Endothelial cell of umbilical vein (primary cell): ENCODE results near the gene CIP2A. TPM values are rescaled to one million over a fixed set of nuclear protein-coding genes. Genes with fewer than 3 reads are reported as not detected.

Experiments used
- BruUV-seq: library from RNA; stranded (reverse); fragments of 400-500 nt; replicated peaks from 2 replicates; lab custom pipeline; 2021; lab: Mats Ljungman, UMichigan
- CTCF ChIA-PET: fragments of 300-600, 350-600 bp; sonication (Branson Sonifier 250); formaldehyde crosslinking; loops from one replicate; lab custom pipeline; 2021; ENCODE audit warnings: antibody characterized with exemption, inconsistent platforms; lab: Charles Lee
- POLR2A ChIA-PET: fragments of 300-600, 350-600 bp; sonication (Branson Sonifier 250); formaldehyde crosslinking; loops from one replicate; lab custom pipeline; 2021; ENCODE audit warnings: antibody characterized with exemption, inconsistent platforms; lab: Charles Lee
- DNase-seq: peaks from one replicate; pipeline ENCODE4 v3.0.0-alpha.2; 2011; ENCODE audit warnings: low read depth, low spot score
- FAIRE-seq: peaks from 2 replicates; lab custom pipeline; 2011; peaks lifted over from hg19 to GRCh38; lab: Jason Lieb, UNC
- H2AFZ ChIP-seq: 2 replicates; pipeline ENCODE4 v1.6.0; 2012; ENCODE audit warnings: low read depth, low read length, control low read depth, inconsistent platforms
- H3K27ac ChIP-seq: 2 replicates; pipeline ENCODE4 v1.5.1; 2011; ENCODE audit warnings: low read depth, mild to moderate bottlenecking, control low read depth, low read length, moderate library complexity; ENCODE audit not compliant: insufficient read depth
- H3K27me3 ChIP-seq, 2 experiments: 2 replicates each; pipeline versions ENCODE4 v1.6.0 to v1.6.1; 2011; ENCODE audit warnings: low read length in 2 of 2, mixed read lengths in 1 of 2; ENCODE audit not compliant: control insufficient read depth in 2 of 2, insufficient read depth in 2 of 2
- H3K36me3 ChIP-seq, 2 experiments: 2 replicates in 1 of 2; 3 replicates in 1 of 2; pipeline ENCODE4 v1.5.1; 2011; ENCODE audit warnings: low read length in 2 of 2, mild to moderate bottlenecking in 1 of 2, moderate library complexity in 1 of 2; ENCODE audit not compliant: control insufficient read depth in 2 of 2, insufficient read depth in 2 of 2; ENCODE audit errors: extremely low read depth in 1 of 2
- H3K4me1 ChIP-seq: 3 replicates; pipeline ENCODE4 v1.5.1; 2011; ENCODE audit warnings: mild to moderate bottlenecking, low read length; ENCODE audit not compliant: control insufficient read depth, insufficient read depth; ENCODE audit errors: extremely low read depth
- H3K4me2 ChIP-seq: 2 replicates; pipeline ENCODE4 v1.6.1; 2011; ENCODE audit warnings: low read length, control low read depth, mixed read lengths; ENCODE audit not compliant: insufficient read depth
- H3K4me3 ChIP-seq, 3 experiments: fragments of 200-600 bp in 1 of 3; sonication (generic), shearing (Covaris generic) in 1 of 3; replicated peaks in 1 of 3; 2 replicates each; pipeline ENCODE4 v1.5.1; 2011 to 2016; ENCODE audit warnings: control low read depth in 3 of 3, low read length in 3 of 3, mild to moderate bottlenecking in 2 of 3, inconsistent platforms in 1 of 3, low read depth in 1 of 3, moderate library complexity in 1 of 3; ENCODE audit not compliant: insufficient read depth in 1 of 3
- H3K79me2 ChIP-seq: 2 replicates; pipeline ENCODE4 v1.6.0; 2012; ENCODE audit warnings: low read length, inconsistent platforms; ENCODE audit not compliant: control insufficient read depth, insufficient read depth
- H3K9ac ChIP-seq: replicated peaks from 2 replicates; pipeline ENCODE3; 2011; ENCODE audit warnings: low read length, control low read depth; ENCODE audit not compliant: insufficient read depth; ENCODE audit errors: extremely low read depth
- H3K9me1 ChIP-seq: replicated peaks from 3 replicates; pipeline ENCODE4 v1.6.0; 2011; ENCODE audit warnings: mild to moderate bottlenecking, low read length; ENCODE audit not compliant: control insufficient read depth, insufficient read depth; ENCODE audit errors: extremely low read depth
- H3K9me3 ChIP-seq: replicated peaks from 2 replicates; pipeline ENCODE4 v1.5.1; 2012; ENCODE audit warnings: low read length, inconsistent platforms; ENCODE audit not compliant: control insufficient read depth, insufficient read depth
- H4K20me1 ChIP-seq: replicated peaks from 2 replicates; pipeline ENCODE3; 2011; ENCODE audit warnings: mild to moderate bottlenecking, low read length; ENCODE audit not compliant: control insufficient read depth, insufficient read depth; ENCODE audit errors: extremely low read depth
- CTCF ChIP-seq, 2 donors: IDR thresholded peaks; 1 replicate in 1 of 2; 2 replicates in 1 of 2; pipeline ENCODE4 v1.5.1; 2011; ENCODE audit warnings: low read length in 2 of 2, mild to moderate bottlenecking in 2 of 2, moderate library complexity in 2 of 2, control low read depth in 1 of 2, inconsistent platforms in 1 of 2, low read depth in 1 of 2; ENCODE audit not compliant: insufficient read depth in 1 of 2; ENCODE audit errors: extremely low read depth in 1 of 2
- EZH2 ChIP-seq: IDR thresholded peaks from 2 replicates; pipeline ENCODE4 v1.6.1; 2012; ENCODE audit warnings: borderline replicate concordance, low read depth, mild to moderate bottlenecking, moderate library complexity, low read length, inconsistent platforms; ENCODE audit not compliant: severe bottlenecking
- FOS ChIP-seq: IDR thresholded peaks from 2 replicates; pipeline ENCODE4 v1.6.1; 2011; ENCODE audit warnings: mild to moderate bottlenecking, low read length, moderate library complexity, borderline replicate concordance; ENCODE audit not compliant: insufficient read depth
- GATA2 ChIP-seq: IDR thresholded peaks from 2 replicates; pipeline ENCODE4 v1.7.0; 2011; ENCODE audit warnings: low read depth, mild to moderate bottlenecking, moderate library complexity, mixed read lengths, low read length; ENCODE audit not compliant: insufficient read length, insufficient read depth
- JUN ChIP-seq: IDR thresholded peaks from 2 replicates; pipeline ENCODE4 v1.6.1; 2011; ENCODE audit warnings: borderline replicate concordance, low read depth; ENCODE audit not compliant: insufficient read length, insufficient read depth
- MYC ChIP-seq: IDR thresholded peaks from one replicate; pipeline ENCODE4 v1.6.1; 2011; ENCODE audit warnings: mild to moderate bottlenecking, low read depth, low read length
- POLR2A ChIP-seq: IDR thresholded peaks from 2 replicates; pipeline ENCODE4 v1.6.1; 2012; ENCODE audit warnings: low read depth, mild to moderate bottlenecking, control low read depth, low read length
- POLR2AphosphoS5 ChIP-seq: IDR thresholded peaks from 2 replicates; pipeline ENCODE4 v1.6.1; 2012; ENCODE audit warnings: low read depth, mild to moderate bottlenecking, control low read depth, low read length, moderate library complexity; ENCODE audit not compliant: insufficient read depth
- dilution Hi-C: fragments of 300-500 bp; cut with MboI; formaldehyde crosslinking; loops from one replicate; pipeline ENCODE4 v1.15.0; 2019; ENCODE audit warnings: low sequenced_read_pairs; ENCODE audit not compliant: extremely low pct_ligation_motif_present
- intact Hi-C: fragments of 100-400 bp; cut with micrococcal nuclease; formaldehyde crosslinking; loops from one replicate; pipeline ENCODE4 v1.10.0; 2022
- polyA plus RNA-seq, 4 experiments: library from polyadenylated mRNA; depleted of rRNA in 3 of 4; stranded (reverse) in 3 of 4; unstranded in 1 of 4; fragments of >200 nt; gene quantifications; 2 replicates each; pipeline versions ENCODE4 v1.2.1 to v1.2.3, GENCODE V29; 2011 to 2012; ENCODE audit warnings: missing spikeins in 1 of 4
- total RNA-seq: library from RNA; stranded (reverse); gene quantifications from 2 replicates; pipeline ENCODE4 v1.2.3, GENCODE V29; 2021
- TF ChIP-seq, protein P1 (sequence below): IDR thresholded peaks from 2 replicates; pipeline ENCODE4 v1.6.1; 2011; ENCODE audit not compliant: insufficient read depth, insufficient read length

Gene CIP2A
- total and polyA plus RNA-seq, 2 donors (not counting 3 experiments of a cell fraction or from before 2014, with no cell fraction given) = 9.4 to 33.7 TPM

- FAIRE-seq (peak; percentile 58), DNase-seq (peak; percentile 37)
- peaks cover 0 to 5% of the 10 kb centered on the region in 2 experiments for H3K36me3 ChIP-seq
- dilution Hi-C loops (no loop called here), intact Hi-C loops (loop anchor here (2.0 kb wide), 1 partner anchor 26 kb away; the partner anchor contains the start of genes CIP2A and DZIP3)
- H4K20me1 ChIP-seq = no peaks in the 10 kb centered on the region
- no peak overlapping the region for H3K27ac ChIP-seq
- H3K4me2 ChIP-seq = peak overlapping the region; percentile 59
- TF ChIP-seq FOS (peak; percentile 54), EZH2 (no peak)
- H3K79me2 ChIP-seq = no peaks in the 10 kb centered on the region
- peak overlapping the region; percentile 36 for H2AFZ ChIP-seq
- no peak overlapping the region for H3K4me3 ChIP-seq
- ChIA-PET POLR2A (no interaction called here), CTCF (interaction anchor here (0.6 to 6.5 kb wide), 6 partner anchors 8 to 352 kb away, joined by 3 to 38 read pairs (median 3); partner anchors contain the start of genes CIP2A and DZIP3)
- no peaks in the 10 kb centered on the region for H3K27me3 ChIP-seq
- no peaks in the 10 kb centered on the region for H3K9me3 ChIP-seq
- H3K9me1 ChIP-seq = no peaks in the 10 kb centered on the region
- BruUV-seq = no TSS peak
- H3K4me1 ChIP-seq = peaks cover 13% of the 10 kb centered on the region
- no peak overlapping the region for H3K9ac ChIP-seq
Observed at GRCh38 chr3:108562565-108562964, 26.7 kb downstream of the CIP2A start.

GRCh38 chr3:108555966-108556581 is 33.2 kb downstream of the CIP2A start:
- DNase-seq (no peak), FAIRE-seq (no peak)
- H4K20me1 ChIP-seq = no peaks in the 10 kb centered on the region
- peaks cover 0 to 11% of the 10 kb centered on the region in 2 experiments for H3K36me3 ChIP-seq
- dilution Hi-C loops = no loop called here
- TF ChIP-seq POLR2AphosphoS5 = no peak
- no peak for TF ChIP-seq POLR2A
- no peak for TF ChIP-seq MYC
- TF ChIP-seq FOS = no peak
- TF ChIP-seq JUN = no peak
- TF ChIP-seq EZH2 = no peak
- no peak for TF ChIP-seq GATA2
- TF ChIP-seq CTCF (IDR thresholded peaks at IDR 0.05; ENCODE audit: extremely low read depth in 1 of 2, insufficient read depth in 1 of 2, low read depth in 1 of 2, low read length in 2 of 2) = no peak
- TF ChIP-seq, protein P1, sequence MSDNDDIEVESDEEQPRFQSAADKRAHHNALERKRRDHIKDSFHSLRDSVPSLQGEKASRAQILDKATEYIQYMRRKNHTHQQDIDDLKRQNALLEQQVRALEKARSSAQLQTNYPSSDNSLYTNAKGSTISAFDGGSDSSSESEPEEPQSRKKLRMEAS = no peak
- H3K27me3 ChIP-seq = no peaks in the 10 kb centered on the region
- H3K9me3 ChIP-seq = no peaks in the 10 kb centered on the region
- H3K9ac ChIP-seq = no peak overlapping the region
- H3K9me1 ChIP-seq = no peaks in the 10 kb centered on the region
- ChIA-PET CTCF (interaction anchor here (0.9 to 5.7 kb wide), 3 partner anchors 9 to 68 kb away, joined by 3 to 122 read pairs (median 4); no protein-coding TSS in a partner anchor), POLR2A (no interaction called here)
- intact Hi-C loops = no loop called here
- no peak overlapping the region for H3K4me2 ChIP-seq
- H3K27ac ChIP-seq = no peak overlapping the region
- H3K4me3 ChIP-seq = no peak overlapping the region
- no peak overlapping the region for H2AFZ ChIP-seq
- no peaks in the 10 kb centered on the region for H3K4me1 ChIP-seq
- no peaks in the 10 kb centered on the region for H3K79me2 ChIP-seq
- no TSS peak for BruUV-seq
